GM21515 (cell line): ENCODE measurements around the gene BLID.

ENCODE experiments used
- ATAC-seq: cut with Tn5 transposase; IDR thresholded peaks from one replicate; pipeline ENCODE4 v1.9.1; 2021; ENCODE audit not compliant: unreplicated experiment

Gene BLID

DNA sequence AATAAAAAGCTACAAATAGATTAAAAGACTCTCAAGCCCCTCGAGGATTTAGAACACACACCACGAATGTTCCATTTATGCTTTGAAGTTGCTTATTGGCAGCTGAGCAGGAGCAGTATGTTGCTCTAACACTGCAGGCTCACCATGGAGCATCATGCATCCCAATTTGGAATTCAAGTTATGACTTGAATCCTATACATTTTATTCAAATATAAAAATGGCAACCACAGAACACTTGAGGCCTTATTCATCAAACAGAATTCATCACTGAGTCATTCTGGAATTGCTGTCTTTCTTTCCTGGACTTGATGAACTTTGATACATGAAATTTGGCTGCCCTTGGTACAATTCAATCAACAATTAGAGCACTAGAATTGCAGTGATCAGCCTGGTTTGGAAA, 24.5 kb upstream of the BLID start:
- no peak for ATAC-seq

DNA sequence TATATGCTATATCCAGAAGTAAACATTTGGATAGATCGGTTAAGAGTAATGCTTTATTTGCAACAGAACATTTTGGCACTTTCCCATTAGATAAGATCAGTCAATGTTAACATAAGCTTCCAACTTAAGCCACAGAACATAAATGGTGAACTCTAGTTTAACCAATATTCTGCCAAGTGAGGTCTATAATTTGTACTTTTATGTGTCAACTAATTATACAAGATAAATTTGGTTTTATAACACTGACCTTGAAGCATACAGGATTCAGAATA, 23.5 kb upstream of the BLID start:
- no peak for ATAC-seq

DNA sequence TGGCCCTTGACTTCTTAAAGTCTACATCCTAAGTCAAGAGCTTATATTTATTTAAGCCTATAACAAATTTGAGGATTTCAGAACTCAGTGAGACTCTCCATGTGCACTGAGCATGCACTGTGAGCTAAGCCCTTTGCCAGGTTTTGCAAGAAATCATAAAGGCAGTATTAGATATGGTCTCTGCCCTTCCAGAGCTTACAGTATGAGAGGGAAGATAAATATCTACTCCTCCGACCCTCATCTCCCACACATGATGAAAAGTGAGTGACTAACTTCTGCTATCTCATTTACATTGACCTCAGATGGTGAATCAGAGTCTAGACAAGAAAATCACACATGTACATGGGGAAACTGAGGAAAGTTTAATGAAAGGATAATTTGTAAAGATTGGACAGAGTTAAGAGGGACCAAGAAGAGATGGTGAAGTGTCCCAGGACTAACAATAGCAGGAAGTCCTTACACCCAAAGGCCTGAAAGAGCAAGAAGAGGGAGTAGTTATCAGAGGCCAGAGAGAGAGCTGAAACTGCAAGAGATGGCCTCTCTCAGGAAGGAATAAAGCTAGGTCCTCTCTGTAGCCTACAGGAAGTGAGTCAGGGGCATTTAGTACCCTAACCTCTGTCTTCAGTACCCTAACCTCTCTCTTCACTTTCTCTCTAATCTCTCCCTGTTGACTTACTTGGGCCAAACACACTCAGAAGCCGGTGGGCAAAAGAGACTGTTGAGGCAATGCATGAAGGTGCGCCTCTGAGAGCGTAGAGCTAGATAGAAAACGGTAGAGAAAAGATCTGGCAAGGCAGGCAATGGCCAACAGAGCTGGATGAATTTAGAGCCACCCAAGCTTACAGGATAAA, 23.0 kb upstream of the BLID start:
- ATAC-seq, result no peak

DNA sequence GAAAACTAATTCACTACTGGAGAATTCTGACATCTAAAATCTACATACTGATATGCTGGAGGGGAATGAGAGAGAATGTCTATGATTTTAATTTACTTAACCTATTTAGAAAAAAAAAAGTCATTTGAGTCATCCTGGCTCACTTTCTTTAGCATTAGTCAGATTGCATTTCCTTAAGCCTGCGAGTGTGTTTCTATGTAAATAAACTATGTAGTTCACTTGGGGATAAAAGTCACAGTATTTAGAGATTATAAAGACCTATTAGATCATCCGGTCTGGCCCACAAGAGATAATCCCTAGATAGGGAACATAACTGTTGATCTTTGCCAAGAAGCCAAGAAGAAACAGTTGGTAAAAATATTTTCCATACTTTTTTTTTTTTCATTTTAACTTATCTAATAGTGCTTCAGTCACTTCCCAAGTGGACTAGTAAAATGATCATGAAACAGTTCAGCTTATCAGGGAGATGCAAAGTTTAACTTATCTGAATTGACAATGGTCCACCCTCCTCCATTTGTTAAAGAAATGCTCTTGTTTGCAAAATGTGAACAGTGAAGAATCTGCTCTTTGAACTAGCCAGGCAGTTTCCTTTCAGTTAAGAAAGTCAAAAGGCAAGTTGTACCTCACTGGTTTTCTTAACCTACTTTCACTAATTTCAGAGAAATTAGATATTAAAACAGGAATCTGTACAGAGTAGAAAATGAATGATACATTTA, 21.2 kb upstream of the BLID start:
- no peak for ATAC-seq

DNA sequence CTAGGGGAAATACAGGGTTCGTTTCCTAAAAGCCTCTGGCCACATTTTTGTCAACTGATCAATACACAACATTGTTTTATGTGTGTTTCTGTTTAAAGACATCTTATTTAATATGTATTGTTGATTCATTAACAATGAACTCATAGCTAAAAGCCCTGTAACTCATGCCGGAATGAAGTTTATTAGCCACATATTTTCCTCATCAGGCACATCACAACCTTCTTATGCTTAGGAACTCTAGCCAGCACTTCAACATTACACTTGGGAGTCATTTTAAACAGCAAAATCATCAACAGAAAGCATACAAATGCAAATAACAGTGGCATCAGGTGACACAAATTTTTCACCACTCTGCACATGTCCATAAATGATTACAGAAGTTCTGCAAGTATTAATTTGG, 15.1 kb upstream of the BLID start:
- no peak for ATAC-seq

DNA sequence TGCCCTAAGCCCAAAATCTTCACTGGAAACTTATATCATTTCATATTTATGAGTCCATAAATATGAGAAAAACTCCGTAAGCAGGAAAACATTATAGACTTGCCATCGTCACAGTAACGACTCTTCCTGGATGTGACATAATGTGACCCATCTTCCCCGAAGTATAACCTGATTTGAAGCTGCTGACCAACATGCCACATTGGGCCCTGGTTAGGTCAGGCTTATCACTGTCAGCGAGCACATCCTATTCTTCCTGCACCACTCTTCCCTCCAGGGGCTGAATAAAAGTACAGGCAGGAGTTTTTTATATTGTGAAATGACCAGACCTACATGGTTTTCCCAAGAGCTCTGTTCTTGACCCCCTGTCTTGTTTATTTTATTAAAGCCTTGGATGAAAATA, 12.1 kb upstream of the BLID start:
- ATAC-seq, result no peak

DNA sequence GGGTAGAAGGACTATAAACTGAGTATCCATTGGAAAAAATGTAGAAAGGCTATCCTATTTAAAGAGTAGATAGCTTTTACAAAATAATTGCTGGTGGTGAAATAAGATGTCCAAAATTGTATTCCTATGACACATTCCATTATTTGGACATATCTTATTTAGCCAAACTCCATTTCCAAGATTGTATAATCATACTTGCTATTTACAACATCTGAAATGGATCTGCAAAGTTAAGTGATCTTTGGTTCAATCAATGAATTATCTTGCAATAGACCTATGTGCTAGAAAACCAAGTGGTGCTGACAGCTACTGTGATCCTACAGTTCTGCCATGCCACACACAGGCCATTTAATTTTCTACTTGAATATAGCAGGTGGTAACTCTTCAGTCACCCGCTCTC, 11.0 kb upstream of the BLID start:
- no peak for ATAC-seq

DNA sequence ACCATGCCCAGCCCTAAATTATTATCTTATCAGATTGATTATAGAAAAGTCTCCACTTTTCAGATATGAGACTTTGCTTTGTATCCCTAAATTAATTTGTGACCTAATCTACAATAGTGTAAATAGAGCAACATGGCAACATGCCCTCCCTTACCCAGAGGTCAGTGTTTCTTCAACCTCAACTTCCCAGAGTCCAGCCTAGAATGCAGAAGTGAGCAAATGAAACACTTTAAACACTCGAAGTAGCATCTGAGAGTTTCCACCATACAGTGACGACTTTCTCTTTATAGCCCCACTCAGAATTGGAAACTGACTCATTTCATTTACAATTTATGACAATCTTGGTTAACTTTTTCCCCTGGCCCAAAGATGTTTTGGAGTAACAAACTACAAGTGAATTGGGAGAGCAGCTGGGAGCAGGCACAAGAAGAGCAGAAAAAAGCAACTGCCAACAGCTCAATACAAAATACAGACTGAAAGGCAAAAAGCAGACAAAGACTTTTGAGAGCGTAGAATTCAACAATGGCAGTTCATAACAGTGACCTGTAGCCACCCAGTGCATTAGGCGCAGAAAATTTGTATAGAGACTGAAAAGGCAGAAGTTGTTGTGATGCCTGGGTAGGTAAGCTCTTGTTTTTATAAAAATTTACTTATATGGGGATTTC, 10.1 kb upstream of the BLID start:
- no peak for ATAC-seq

DNA sequence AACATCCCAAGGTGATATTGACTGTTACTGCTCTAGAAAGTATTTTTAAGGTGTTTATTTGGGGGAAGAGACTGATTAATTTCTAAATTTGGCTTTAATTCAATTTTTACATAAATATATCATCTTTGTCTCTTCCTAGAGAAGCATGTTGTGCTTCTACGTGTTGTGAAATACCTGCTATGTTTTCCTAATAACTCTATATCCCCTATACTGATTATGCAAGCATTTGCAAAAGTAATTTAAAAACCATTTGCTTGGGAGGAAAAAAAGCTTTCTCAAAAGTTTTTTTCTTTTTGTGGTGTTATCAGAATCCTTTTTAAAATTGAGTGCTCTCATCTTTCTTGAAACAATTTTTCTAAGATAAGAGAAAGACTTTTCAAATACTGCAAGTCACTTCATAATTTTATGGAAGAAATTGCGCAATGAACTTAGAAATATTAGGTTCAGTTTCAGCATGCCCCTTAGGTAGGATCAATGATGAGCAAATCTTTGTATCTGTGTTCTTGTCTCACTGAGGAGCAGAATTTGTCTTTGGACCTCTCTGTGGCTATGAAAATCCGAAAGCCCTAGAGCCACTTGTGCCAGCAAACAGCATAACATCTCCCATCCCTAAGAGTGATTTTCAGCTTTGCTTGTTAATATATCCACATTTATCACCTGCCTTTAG, 7.4 kb upstream of the BLID start:
- no peak for ATAC-seq

DNA sequence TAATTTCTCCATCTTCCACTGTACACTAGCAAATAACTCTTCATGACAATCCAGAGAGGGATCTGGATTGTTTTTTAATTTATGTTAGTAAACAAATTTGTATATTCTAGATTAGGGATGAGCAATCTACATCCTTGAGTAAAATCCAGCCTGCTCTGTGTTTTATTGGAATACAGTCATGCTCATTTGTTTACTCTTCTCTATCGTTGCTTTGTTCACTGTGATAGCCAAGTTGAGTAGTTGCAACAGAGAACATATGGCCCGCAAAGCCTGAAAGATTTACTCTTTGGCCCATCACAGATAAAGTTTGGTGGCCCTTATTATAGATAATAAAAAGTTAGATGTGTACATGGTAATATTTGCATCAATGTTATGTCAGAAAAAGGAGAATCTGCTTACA, 6.2 kb upstream of the BLID start:
- ATAC-seq, result no peak

DNA sequence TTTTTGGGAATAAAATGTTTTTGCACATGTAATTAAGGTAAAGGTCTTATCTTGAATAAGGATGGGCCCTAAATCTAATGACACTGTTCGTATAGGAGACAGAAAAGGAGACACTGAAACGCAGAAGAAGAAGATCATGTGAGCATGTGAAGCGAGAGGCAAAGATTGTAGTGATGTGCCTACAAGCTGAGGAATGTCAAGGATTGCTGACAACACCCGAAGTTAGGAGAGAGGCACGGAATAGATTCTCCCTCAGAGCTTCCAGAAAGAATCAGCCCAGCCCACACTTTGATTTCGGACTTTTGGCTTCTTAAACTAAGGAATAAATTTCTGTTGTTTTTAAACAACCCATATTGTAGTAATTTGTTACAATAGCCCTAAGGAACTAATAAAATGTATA, 4.1 kb upstream of the BLID start:
- no peak for ATAC-seq

DNA sequence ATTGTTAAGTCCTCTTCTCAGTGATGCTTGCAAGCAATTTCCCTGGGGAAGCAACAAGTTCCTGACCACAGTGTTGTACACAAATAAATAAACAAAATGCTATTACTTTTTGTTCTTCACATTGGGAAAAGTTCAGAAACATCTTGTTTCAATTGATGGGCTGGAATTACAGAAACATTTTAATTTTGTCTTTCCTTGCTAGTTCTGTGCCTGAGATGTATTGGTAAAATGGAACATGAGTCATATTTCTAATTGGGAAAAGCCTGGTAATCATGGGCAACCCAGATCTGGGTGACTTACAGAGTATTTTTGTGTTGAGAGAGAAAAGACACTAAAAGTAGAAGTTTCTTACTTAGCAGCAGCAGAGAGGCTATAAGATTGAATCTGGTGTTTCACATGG, 576 bp upstream of the BLID start:
- ATAC-seq, result no peak

DNA sequence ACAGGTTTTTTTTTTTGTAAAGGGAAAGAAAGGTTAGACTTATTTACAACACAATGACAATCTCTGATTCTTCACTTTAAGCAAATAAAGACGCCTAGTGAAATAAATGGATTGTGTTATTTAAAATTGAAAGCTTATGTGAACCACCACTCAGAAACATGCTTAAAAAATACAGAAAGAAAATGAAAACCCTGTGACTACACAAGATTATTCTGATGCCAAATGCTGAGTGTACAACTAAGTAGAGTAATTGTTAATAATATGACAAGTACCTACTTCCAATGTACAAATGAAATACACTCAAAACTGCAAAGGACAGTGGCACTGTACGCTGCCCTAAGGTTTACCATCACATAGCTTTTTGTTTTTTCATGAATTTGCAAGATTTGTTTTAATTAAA, 1.0 kb downstream of the BLID start:
- ATAC-seq, result no peak

DNA sequence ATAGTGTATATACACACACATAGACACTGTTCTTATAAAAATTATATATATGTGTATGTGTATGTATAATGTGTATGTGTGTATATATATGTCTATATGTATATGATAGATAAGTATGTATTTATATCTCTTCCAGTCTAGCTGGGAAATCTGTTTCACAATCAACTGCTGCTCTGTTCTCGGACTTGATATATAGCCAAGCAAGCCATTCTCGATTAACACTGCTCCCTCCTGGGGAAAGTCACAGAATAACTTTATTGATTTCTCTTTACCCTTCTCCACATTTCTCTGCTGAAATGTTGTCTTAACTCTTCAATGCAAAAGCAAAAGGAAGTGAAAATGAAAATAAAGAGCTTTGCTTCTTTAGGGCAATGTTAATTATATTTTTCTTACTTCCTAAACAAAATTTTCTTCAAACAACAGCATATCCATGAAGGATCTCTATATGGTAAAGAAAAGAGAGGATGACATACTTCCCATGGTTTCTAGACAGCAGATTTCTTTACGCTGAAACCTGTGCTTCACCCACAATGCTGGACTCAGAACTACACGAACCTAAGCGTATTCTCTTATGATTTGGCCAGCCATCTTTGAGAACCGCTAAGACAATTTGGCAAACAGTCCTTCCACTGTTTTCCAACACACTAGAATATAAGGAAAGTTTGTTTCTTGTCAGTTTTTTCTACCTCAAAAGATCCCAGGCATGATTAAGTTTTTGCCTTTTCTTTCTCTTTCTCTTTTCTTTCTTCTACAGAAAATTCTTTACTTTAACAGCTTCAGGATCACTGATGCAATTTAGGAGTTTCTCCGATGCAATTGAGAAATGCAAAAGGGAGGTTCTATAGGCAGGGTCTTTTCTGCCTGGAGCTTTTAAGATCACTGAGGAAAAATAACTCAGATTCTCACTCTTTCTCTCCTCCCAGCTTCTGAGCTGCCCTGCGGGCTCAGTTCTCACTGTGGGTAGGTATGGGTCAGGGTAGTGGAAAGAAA, 1.9 kb downstream of the BLID start:
- ATAC-seq, result no peak

DNA sequence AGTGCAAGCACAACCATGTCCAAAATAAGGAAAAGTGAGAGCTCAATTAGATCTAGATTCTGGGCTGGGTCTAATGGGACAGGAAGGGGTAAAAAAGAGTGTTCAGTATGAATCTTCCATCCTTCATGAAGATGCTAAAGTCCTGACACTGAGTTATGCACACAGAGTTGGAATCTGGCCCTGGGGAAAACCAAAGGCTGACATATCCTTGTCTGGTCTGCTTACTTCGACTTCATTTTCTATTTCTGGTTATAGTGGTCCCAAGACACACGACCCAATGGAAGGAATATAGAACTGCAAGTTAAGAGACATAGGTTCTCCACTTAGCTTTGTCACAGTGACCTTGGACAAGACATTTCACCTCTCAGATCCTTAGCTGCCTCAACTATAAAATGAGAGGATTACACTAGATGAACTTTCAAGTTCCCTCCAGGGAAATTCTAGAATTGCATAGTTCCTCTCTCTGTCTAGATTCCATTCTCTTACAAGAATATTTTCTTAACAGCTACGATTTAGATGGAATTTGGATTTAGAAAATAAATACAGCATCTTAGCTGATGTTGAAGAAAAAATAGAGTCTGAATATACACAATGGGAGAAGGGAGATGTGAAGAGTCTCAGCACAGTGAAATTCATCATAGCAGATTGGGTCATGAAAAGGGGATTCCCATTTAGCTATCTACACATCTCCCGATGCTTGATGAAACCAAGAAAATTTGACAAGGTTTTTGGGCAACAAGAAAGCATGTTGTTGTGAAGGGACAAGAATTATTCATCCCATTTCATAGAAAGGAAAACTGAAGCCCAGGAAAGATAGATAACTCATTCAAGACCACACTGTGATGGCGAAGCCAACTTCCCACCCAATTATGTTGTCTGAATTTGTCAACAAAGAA, 3.3 kb downstream of the BLID start:
- no peak for ATAC-seq

DNA sequence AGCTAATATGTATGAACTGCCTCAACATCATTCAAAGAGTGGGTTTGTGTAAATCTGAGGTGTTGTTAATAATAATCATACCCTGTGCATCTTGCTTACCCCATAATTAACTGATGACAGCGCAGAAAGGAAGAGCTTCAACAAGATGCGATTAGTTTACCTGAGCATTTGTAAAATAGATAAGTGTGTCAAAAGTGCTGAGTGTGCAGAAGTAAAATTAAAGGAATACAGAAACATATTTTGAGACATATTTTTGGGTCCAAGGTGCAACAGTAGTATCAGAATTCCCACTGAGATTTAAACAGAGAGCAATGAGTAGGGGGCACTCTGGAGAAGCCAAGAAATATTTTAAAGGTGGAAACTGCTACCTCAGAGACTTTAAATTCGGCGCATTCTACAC, 6.1 kb downstream of the BLID start:
- ATAC-seq, result no peak

DNA sequence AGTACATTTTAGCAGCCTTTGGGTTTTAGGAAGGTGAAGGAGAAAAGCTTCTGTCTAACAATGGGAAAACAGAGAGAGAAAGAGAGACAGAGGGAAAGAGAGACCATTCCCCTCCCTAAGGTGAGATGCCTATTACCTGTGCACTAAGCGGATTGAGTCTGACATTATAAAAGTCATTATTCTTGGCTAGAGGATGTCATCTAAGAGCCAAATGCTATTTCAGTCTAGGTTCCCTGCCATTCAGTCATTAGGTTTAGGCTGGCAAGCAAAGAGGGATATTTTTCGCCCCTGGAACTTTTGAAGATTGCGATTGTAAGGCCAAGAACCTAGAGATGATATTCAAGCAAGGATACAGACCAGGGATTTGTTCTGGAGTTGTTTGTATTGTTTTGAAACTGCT, 7.2 kb downstream of the BLID start:
- no peak for ATAC-seq

DNA sequence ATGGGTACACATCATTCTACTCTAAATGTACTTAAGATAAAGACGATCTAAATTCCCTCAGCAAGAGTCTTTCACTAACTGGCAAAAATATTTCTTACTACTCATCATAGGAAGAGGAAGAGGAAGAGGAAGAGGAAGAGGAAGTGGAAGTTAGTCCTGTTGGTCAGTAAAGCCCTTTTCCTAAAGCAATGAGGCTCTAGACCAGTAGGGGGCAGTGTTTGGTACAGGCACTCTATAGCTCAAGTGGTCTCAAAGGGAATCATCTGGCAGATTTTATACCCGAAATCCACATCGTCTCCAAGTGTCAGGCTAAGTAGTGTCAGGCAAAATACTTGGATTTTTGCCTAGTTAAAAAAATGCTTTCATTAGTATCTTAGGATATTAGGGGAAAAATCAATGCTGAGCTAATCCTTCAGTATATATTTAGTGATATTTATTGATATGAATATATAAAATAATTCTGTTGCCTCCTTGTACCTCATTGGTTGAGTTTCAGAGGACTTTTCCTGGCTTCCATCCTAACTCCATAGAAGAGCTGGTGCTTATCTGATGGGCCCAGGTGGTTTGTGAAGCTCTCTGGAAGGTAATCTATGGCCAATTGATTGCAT, 7.7 kb downstream of the BLID start:
- no peak for ATAC-seq

DNA sequence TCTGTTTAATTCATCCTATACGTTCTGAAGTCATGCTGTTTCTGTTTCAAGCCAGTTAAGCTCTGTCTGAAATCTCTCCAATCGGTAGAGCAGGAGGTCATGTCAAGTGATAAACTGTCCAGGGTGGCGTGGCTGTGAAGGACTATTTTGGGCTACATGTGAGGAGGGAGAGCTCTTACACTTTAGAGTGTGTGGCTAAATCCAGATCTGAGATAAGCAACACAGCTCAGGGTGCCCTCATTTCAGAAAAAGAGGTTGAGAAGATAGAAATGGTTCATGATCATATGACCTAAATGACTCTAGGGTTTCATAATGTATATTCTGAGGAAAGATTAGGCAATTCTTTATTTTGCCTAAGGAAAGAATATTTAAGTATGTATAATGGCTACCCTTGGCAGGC, 8.4 kb downstream of the BLID start:
- no peak for ATAC-seq
